ENCODE results near the gene NOS1AP.

Gene NOS1AP

GRCh38 chr1:162023547-162024501 is 45.7 kb upstream of the NOS1AP start, which contains the start of gene OLFML2B:
TSS of gene OLFML2B (minus strand) at chr1:162023869. CDS start at chr1:162023430, 439 bp downstream.
- H3K4me3 ChIP-seq (ENCODE audit: low read depth, low read length): peak within 1 kb of the TSS; percentile 54
- TF ChIP-seq, protein P1, sequence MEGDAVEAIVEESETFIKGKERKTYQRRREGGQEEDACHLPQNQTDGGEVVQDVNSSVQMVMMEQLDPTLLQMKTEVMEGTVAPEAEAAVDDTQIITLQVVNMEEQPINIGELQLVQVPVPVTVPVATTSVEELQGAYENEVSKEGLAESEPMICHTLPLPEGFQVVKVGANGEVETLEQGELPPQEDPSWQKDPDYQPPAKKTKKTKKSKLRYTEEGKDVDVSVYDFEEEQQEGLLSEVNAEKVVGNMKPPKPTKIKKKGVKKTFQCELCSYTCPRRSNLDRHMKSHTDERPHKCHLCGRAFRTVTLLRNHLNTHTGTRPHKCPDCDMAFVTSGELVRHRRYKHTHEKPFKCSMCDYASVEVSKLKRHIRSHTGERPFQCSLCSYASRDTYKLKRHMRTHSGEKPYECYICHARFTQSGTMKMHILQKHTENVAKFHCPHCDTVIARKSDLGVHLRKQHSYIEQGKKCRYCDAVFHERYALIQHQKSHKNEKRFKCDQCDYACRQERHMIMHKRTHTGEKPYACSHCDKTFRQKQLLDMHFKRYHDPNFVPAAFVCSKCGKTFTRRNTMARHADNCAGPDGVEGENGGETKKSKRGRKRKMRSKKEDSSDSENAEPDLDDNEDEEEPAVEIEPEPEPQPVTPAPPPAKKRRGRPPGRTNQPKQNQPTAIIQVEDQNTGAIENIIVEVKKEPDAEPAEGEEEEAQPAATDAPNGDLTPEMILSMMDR (IDR thresholded peaks at IDR 0.05; ENCODE audit: low read depth, low read length): no peak
- TF ChIP-seq MYC (IDR thresholded peaks at IDR 0.05; ENCODE audit: low read depth, low read length): no peak
- no peak for TF ChIP-seq POLR2A (IDR thresholded peaks at IDR 0.05; ENCODE audit: extremely low read depth, insufficient read length)
- TF ChIP-seq, protein P2, sequence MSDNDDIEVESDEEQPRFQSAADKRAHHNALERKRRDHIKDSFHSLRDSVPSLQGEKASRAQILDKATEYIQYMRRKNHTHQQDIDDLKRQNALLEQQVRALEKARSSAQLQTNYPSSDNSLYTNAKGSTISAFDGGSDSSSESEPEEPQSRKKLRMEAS (IDR thresholded peaks at IDR 0.05; ENCODE audit: low read depth, low read length): no peak
- DNase-seq (ENCODE audit: low read depth): peak; percentile 66

DNA sequence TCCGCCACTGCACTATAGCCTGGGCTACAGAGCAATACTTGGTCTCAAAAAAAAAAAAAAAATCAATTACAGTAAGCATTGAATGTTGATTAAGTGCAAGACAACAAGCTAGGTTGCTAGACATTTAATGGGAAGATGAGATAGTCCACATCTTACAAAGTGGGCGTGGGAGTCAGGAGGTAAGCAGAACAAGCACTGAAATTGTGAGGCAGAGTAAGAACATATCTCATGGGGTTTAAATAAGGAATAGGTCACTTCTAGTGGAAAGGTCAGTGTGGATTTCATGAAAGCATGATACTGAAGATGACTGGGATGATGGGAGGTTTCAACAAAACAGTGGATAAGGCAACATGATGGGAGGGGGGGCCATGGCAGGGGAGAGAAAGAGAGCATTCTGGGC is 44.0 kb upstream of the NOS1AP start:
- DNase-seq (ENCODE audit: low read depth): no peak
- TF ChIP-seq POLR2A (IDR thresholded peaks at IDR 0.05; ENCODE audit: extremely low read depth, insufficient read length): no peak
- no peak overlapping the region for H3K4me3 ChIP-seq (ENCODE audit: low read depth, low read length)

GRCh38 chr1:162026881-162027280 is 42.6 kb upstream of the NOS1AP start:
- H3K4me3 ChIP-seq (ENCODE audit: low read depth, low read length): no peak overlapping the region
- TF ChIP-seq, protein P2 (IDR thresholded peaks at IDR 0.05; ENCODE audit: low read depth, low read length): no peak
- TF ChIP-seq POLR2A (IDR thresholded peaks at IDR 0.05; ENCODE audit: extremely low read depth, insufficient read length) (no peak), MYC (IDR thresholded peaks at IDR 0.05; ENCODE audit: low read depth, low read length) (no peak)
- TF ChIP-seq, protein P1 (IDR thresholded peaks at IDR 0.05; ENCODE audit: low read depth, low read length): no peak
- peak; percentile 19 for DNase-seq (ENCODE audit: low read depth)

GRCh38 chr1:162028726-162029125 is 40.8 kb upstream of the NOS1AP start:
- peak; percentile 34 for DNase-seq (ENCODE audit: low read depth)
- no peak overlapping the region for H3K4me3 ChIP-seq (ENCODE audit: low read depth, low read length)
- TF ChIP-seq POLR2A (IDR thresholded peaks at IDR 0.05; ENCODE audit: extremely low read depth, insufficient read length): no peak
- TF ChIP-seq, protein P1 (IDR thresholded peaks at IDR 0.05; ENCODE audit: low read depth, low read length): no peak
- no peak for TF ChIP-seq MYC (IDR thresholded peaks at IDR 0.05; ENCODE audit: low read depth, low read length)
- TF ChIP-seq, protein P2 (IDR thresholded peaks at IDR 0.05; ENCODE audit: low read depth, low read length): no peak

DNA sequence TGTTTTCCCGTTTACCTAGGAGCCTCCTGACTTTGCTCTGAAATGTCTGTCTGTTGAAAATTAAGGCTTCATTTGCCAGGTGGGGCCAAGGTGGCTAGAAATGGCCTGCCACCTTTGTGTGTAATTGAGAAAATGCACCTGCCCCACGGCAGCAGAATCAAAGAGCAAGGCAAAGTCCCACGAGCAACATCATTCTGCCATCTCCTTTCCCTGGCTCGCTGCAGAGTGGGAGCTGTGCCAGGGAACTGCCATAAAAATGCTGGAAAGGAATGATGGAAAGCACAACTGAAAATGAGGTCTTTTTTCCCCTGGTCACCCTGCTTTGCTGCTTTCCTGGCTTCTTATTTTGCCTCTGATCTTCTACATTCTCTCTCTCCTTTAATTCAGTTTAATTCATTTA is 40.3 kb upstream of the NOS1AP start:
- H3K4me3 ChIP-seq (ENCODE audit: low read depth, low read length): no peak overlapping the region
- DNase-seq (ENCODE audit: low read depth): no peak

More for the DNA sequence above, 40.3 kb upstream of the NOS1AP start:
- TF ChIP-seq POLR2A (IDR thresholded peaks at IDR 0.05; ENCODE audit: extremely low read depth, insufficient read length) (no peak), MYC (IDR thresholded peaks at IDR 0.05; ENCODE audit: low read depth, low read length) (no peak)
- TF ChIP-seq, protein P2 (IDR thresholded peaks at IDR 0.05; ENCODE audit: low read depth, low read length): no peak
- TF ChIP-seq, protein P1 (IDR thresholded peaks at IDR 0.05; ENCODE audit: low read depth, low read length): no peak
